Measurements from ENCODE around the gene TOR1A.

TOR1A gene

GRCh38 chr9:129816501-129817435 is 7.2 kb downstream of the TOR1A start:
- TF ChIP-seq CTCF (conservative IDR thresholded peaks at IDR 0.05; ENCODE audit: low read depth, low read length) = no peak
- DNase-seq (ENCODE audit: low read depth) = no peak
- no peak overlapping the region for H3K4me3 ChIP-seq (ENCODE audit: low read length)

DNA sequence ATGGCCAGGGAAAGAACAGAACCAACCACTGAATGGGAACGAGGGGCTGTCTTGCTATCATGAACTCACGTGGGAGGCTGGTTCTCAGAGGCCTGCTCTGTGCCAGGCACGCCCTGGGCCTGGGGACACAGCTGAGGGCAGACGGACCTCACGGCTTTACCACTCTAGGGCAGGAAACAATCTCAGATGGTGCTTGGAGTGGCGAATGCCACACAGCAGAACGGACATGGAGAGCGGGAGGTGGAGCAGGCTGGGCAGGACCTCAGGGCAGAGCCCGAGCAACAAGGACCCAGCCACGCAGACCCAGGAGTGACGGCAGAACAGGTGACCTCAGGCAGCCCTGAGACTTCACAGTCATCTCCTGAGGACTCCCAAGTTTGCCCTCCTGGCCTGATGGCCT is 8.7 kb downstream of the TOR1A start:
- no peak overlapping the region for H3K4me3 ChIP-seq (ENCODE audit: low read length)
- DNase-seq (ENCODE audit: low read depth) = no peak
- no peak for TF ChIP-seq CTCF (conservative IDR thresholded peaks at IDR 0.05; ENCODE audit: low read depth, low read length)

- TF ChIP-seq CTCF (conservative IDR thresholded peaks at IDR 0.05; ENCODE audit: low read depth, low read length) = no peak
- DNase-seq (ENCODE audit: low read depth) = no peak
- H3K4me3 ChIP-seq (ENCODE audit: low read length) = no peak overlapping the region
Observed at GRCh38 chr9:129814432-129815223, 9.3 kb downstream of the TOR1A start.

- DNase-seq (ENCODE audit: low read depth) = no peak
- no peak for TF ChIP-seq CTCF (conservative IDR thresholded peaks at IDR 0.05; ENCODE audit: low read depth, low read length)
- H3K4me3 ChIP-seq (ENCODE audit: low read length) = no peak overlapping the region
Observed at GRCh38 chr9:129813661-129814060, 10.3 kb downstream of the TOR1A start.

DNA sequence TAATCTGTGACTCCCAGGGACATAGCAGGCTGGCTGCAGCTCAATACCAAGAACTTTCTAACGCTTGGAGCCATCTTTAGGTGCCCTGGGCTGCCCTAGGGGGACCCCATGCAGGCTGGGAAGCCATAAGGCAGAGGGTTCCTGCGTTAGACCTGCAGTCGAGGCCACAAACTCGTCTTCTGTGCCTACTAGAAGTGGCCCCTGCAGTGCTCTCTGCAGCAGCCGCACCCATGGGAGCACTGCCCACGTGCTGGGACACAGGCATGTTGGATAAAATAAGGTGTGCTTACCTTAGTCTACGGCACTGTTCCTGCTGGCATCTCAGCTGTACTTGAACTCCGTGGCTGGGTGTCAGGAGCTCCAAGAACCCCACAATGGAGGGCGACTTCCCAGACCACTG is 11.6 kb downstream of the TOR1A start:
- no peak overlapping the region for H3K4me3 ChIP-seq (ENCODE audit: low read length)
- no peak for TF ChIP-seq CTCF (conservative IDR thresholded peaks at IDR 0.05; ENCODE audit: low read depth, low read length)
- DNase-seq (ENCODE audit: low read depth) = no peak

GRCh38 chr9:129811967-129812363 is 12.0 kb downstream of the TOR1A start:
- TF ChIP-seq CTCF (conservative IDR thresholded peaks at IDR 0.05; ENCODE audit: low read depth, low read length) = no peak
- no peak overlapping the region for H3K4me3 ChIP-seq (ENCODE audit: low read length)
- no peak for DNase-seq (ENCODE audit: low read depth)
